ENCODE data around the gene FAM124A.

GRCh38 chr13:51292000-51292565 lies 69.9 kb downstream of the FAM124A start:
- TF ChIP-seq CTCF (conservative IDR thresholded peaks at IDR 0.05; ENCODE audit: low read depth in 2 of 2) (no peak), EZH2phosphoT487 (IDR thresholded peaks at IDR 0.05; ENCODE audit: unreplicated experiment) (no peak), EZH2 (IDR thresholded peaks at IDR 0.05; ENCODE audit: low read depth, unreplicated experiment) (no peak), POLR2AphosphoS5 (IDR thresholded peaks at IDR 0.05; ENCODE audit: low read depth) (no peak), ZNF114 (CRISPR knock-in tag; IDR thresholded peaks at IDR 0.05) (no peak), ZNF462 (CRISPR knock-in tag; IDR thresholded peaks at IDR 0.05) (no peak)
- TF ChIP-seq, protein P1, sequence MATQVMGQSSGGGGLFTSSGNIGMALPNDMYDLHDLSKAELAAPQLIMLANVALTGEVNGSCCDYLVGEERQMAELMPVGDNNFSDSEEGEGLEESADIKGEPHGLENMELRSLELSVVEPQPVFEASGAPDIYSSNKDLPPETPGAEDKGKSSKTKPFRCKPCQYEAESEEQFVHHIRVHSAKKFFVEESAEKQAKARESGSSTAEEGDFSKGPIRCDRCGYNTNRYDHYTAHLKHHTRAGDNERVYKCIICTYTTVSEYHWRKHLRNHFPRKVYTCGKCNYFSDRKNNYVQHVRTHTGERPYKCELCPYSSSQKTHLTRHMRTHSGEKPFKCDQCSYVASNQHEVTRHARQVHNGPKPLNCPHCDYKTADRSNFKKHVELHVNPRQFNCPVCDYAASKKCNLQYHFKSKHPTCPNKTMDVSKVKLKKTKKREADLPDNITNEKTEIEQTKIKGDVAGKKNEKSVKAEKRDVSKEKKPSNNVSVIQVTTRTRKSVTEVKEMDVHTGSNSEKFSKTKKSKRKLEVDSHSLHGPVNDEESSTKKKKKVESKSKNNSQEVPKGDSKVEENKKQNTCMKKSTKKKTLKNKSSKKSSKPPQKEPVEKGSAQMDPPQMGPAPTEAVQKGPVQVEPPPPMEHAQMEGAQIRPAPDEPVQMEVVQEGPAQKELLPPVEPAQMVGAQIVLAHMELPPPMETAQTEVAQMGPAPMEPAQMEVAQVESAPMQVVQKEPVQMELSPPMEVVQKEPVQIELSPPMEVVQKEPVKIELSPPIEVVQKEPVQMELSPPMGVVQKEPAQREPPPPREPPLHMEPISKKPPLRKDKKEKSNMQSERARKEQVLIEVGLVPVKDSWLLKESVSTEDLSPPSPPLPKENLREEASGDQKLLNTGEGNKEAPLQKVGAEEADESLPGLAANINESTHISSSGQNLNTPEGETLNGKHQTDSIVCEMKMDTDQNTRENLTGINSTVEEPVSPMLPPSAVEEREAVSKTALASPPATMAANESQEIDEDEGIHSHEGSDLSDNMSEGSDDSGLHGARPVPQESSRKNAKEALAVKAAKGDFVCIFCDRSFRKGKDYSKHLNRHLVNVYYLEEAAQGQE (IDR thresholded peaks at IDR 0.05; ENCODE audit: unreplicated experiment), result no peak
- TF ChIP-seq, protein P2, sequence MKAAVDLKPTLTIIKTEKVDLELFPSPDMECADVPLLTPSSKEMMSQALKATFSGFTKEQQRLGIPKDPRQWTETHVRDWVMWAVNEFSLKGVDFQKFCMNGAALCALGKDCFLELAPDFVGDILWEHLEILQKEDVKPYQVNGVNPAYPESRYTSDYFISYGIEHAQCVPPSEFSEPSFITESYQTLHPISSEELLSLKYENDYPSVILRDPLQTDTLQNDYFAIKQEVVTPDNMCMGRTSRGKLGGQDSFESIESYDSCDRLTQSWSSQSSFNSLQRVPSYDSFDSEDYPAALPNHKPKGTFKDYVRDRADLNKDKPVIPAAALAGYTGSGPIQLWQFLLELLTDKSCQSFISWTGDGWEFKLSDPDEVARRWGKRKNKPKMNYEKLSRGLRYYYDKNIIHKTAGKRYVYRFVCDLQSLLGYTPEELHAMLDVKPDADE (IDR thresholded peaks at IDR 0.05), result no peak
